Measurements from ENCODE around the gene FANCD2OS.

FANCD2OS gene

GRCh38 chr3:10116928-10117327, 8.9 kb upstream of the FANCD2OS start:
- Histone ChIP-seq H3K9ac (ENCODE audit: low read depth, low read length, poor library complexity, severe bottlenecking) (peak overlapping the region; percentile 87), H3K4me2 (ENCODE audit: low read depth, low read length, poor library complexity, severe bottlenecking) (peak overlapping the region; percentile 96), H4K20me1 (ENCODE audit: insufficient read depth, low read length, poor library complexity, severe bottlenecking) (peaks cover 31% of the 10 kb centered on the region), H3K79me2 (ENCODE audit: insufficient read depth, low read length) (peaks cover 61% of the 10 kb centered on the region), H3F3A (ENCODE audit: low read depth) (no peaks in the 10 kb centered on the region), H3K36me3 (ENCODE audit: insufficient read depth, low read length) (no peaks in the 10 kb centered on the region), H3K27me3 (ENCODE audit: insufficient read depth, low read length, poor library complexity, severe bottlenecking) (no peaks in the 10 kb centered on the region), H2AFZ (ENCODE audit: low read length) (no peak overlapping the region), H3K9me2 (replicated peaks; ENCODE audit: low read depth, low read length) (no peaks in the 10 kb centered on the region), H3K9me3 (ENCODE audit: insufficient read depth, low read depth, low read length) (no peaks in the 10 kb centered on the region), H3K4me1 (ENCODE audit: insufficient read depth, low read length, poor library complexity, severe bottlenecking) (peaks cover 35% of the 10 kb centered on the region), H3K4me3 (ENCODE audit: low read length, poor library complexity, severe bottlenecking) (peak overlapping the region; percentile 98)
- no peak for TF ChIP-seq EZH2phosphoT487 (IDR thresholded peaks at IDR 0.05; ENCODE audit: borderline replicate concordance)
- TF ChIP-seq CTCF (conservative IDR thresholded peaks at IDR 0.05; ENCODE audit: low read length): no peak

DNA sequence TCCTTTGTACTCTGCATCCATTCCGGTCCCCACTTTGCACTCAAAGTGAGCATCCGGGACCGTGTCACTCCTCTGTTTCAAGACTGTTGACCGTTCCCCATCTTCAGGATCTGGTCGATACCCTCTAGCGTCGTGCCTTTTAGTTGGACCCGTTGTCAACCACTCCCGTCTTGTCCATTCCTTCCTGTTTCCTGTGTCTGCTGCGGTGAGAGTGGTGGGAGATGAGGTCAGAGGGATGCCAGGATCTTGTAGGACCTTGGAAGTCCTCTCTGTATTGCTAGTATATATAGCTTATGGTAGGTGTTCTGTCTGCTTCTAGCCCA, 8.0 kb upstream of the FANCD2OS start:
- H3K9me3 ChIP-seq (ENCODE audit: insufficient read depth, low read depth, low read length): no peaks in the 10 kb centered on the region
- no peaks in the 10 kb centered on the region for H3K36me3 ChIP-seq (ENCODE audit: insufficient read depth, low read length)
- H3K9me2 ChIP-seq (replicated peaks; ENCODE audit: low read depth, low read length): no peaks in the 10 kb centered on the region
- peaks cover 31% of the 10 kb centered on the region for H4K20me1 ChIP-seq (ENCODE audit: insufficient read depth, low read length, poor library complexity, severe bottlenecking)
- peak overlapping the region; percentile 98 for H3K4me3 ChIP-seq (ENCODE audit: low read length, poor library complexity, severe bottlenecking)
- peaks cover 55% of the 10 kb centered on the region for H3K79me2 ChIP-seq (ENCODE audit: insufficient read depth, low read length)
- H3K27me3 ChIP-seq (ENCODE audit: insufficient read depth, low read length, poor library complexity, severe bottlenecking): no peaks in the 10 kb centered on the region
- peak overlapping the region; percentile 87 for H3K9ac ChIP-seq (ENCODE audit: low read depth, low read length, poor library complexity, severe bottlenecking)
- peaks cover 35% of the 10 kb centered on the region for H3K4me1 ChIP-seq (ENCODE audit: insufficient read depth, low read length, poor library complexity, severe bottlenecking)
- H2AFZ ChIP-seq (ENCODE audit: low read length): peak overlapping the region; percentile 80
- TF ChIP-seq EZH2phosphoT487 (IDR thresholded peaks at IDR 0.05; ENCODE audit: borderline replicate concordance) (no peak), CTCF (conservative IDR thresholded peaks at IDR 0.05; ENCODE audit: low read length) (no peak)
- no peaks in the 10 kb centered on the region for H3F3A ChIP-seq (ENCODE audit: low read depth)
- peak overlapping the region; percentile 96 for H3K4me2 ChIP-seq (ENCODE audit: low read depth, low read length, poor library complexity, severe bottlenecking)

DNA sequence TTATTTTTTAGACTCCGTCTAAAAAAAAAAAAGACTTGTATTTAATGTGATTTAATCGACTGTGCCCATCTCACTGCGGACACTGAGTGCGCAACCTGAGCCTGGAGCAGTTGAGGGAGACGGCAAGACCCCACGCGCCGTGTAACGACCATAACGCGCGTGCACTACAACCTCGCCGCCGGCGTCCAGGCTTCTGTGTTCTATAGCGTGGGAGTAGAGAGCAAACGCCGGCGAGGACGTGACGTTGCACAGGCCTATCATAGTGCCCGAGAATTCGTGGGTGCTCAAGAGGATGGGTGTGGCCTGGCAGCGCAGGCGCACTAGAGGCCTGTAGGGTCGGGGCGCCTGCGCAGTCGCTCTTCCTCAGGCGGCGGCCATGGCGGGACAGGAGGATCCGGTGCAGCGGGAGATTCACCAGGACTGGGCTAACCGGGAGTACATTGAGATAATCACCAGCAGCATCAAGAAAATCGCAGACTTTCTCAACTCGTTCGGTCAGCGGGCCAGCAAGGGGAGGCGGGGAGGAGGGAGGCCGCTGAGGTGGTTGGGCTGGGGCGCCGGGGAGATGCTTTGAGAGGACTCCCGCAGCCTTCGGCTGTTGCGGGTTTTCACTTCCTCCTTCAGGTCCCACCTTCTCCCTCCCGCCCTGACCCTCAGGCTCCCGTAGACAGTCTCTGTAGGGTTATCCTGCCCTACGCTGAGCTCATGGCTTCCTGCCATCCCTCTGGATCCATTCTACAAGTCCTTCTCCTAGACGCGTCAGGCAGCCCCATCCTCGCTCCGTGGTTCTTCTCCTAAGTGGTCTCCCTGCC, 7.5 kb upstream of the FANCD2OS start, which contains the start of gene BRK1:
BRK1 (plus strand) TSS at position 350 of the 812 bp plus-strand sequence; CDS start at position 377, 27 bp downstream.
- no peak for TF ChIP-seq EZH2phosphoT487 (IDR thresholded peaks at IDR 0.05; ENCODE audit: borderline replicate concordance)
- no peak for TF ChIP-seq CTCF (conservative IDR thresholded peaks at IDR 0.05; ENCODE audit: low read length)
- Histone ChIP-seq H2AFZ (ENCODE audit: low read length) (peak within 1 kb of the TSS; percentile 85), H3K9me2 (replicated peaks; ENCODE audit: low read depth, low read length) (no peaks in the 10 kb centered on the region), H3K9ac (ENCODE audit: low read depth, low read length, poor library complexity, severe bottlenecking) (peak within 1 kb of the TSS; percentile 87), H3K4me3 (ENCODE audit: low read length, poor library complexity, severe bottlenecking) (peak within 1 kb of the TSS; percentile 98), H3K4me1 (ENCODE audit: insufficient read depth, low read length, poor library complexity, severe bottlenecking) (peaks cover 33% of the 10 kb centered on the region), H3K36me3 (ENCODE audit: insufficient read depth, low read length) (no peaks in the 10 kb centered on the region), H3K27me3 (ENCODE audit: insufficient read depth, low read length, poor library complexity, severe bottlenecking) (no peaks in the 10 kb centered on the region), H3K9me3 (ENCODE audit: insufficient read depth, low read depth, low read length) (no peaks in the 10 kb centered on the region), H3K4me2 (ENCODE audit: low read depth, low read length, poor library complexity, severe bottlenecking) (peak within 1 kb of the TSS; percentile 96), H4K20me1 (ENCODE audit: insufficient read depth, low read length, poor library complexity, severe bottlenecking) (peaks cover 29% of the 10 kb centered on the region), H3F3A (ENCODE audit: low read depth) (no peaks in the 10 kb centered on the region), H3K79me2 (ENCODE audit: insufficient read depth, low read length) (peaks cover 49% of the 10 kb centered on the region)
